Trophoblast cell (in vitro differentiated cells and primary cell): Measurements from ENCODE around the gene ZC3H15.

Experiments
- DNase-seq, 2 donors: peaks; one replicate each; pipeline ENCODE4 v3.0.0-alpha.2; 2016
- H2AFZ ChIP-seq: 2 replicates; pipeline ENCODE4 v1.6.1; 2013; ENCODE audit warnings: low read length, moderate library complexity, mild to moderate bottlenecking; ENCODE audit not compliant: insufficient read depth, poor library complexity
- H2AK5ac ChIP-seq: 2 replicates; pipeline ENCODE4 v1.6.1; 2013; ENCODE audit warnings: mild to moderate bottlenecking, low read length
- H2BK120ac ChIP-seq: 2 replicates; pipeline ENCODE4 v1.6.1; 2013; ENCODE audit warnings: low read length, mild to moderate bottlenecking, moderate library complexity; ENCODE audit not compliant: insufficient read depth, poor library complexity
- H2BK12ac ChIP-seq: 2 replicates; pipeline ENCODE4 v1.6.1; 2013; ENCODE audit warnings: mild to moderate bottlenecking, low read length, moderate library complexity
- H2BK5ac ChIP-seq: 2 replicates; pipeline ENCODE4 v1.6.1; 2013; ENCODE audit warnings: low read length, low read depth, moderate library complexity, mild to moderate bottlenecking; ENCODE audit not compliant: poor library complexity
- H3K14ac ChIP-seq: 2 replicates; pipeline ENCODE4 v1.6.1; 2013; ENCODE audit warnings: mild to moderate bottlenecking, low read length
- H3K18ac ChIP-seq: 2 replicates; pipeline ENCODE4 v1.6.1; 2013; ENCODE audit warnings: mild to moderate bottlenecking, low read length
- H3K23ac ChIP-seq: 2 replicates; pipeline ENCODE4 v1.6.1; 2013; ENCODE audit warnings: low read length
- H3K27ac ChIP-seq: 2 replicates; pipeline ENCODE4 v1.5.1; 2013; ENCODE audit warnings: low read depth, mild to moderate bottlenecking, inconsistent platforms, low read length, moderate library complexity
- H3K27me3 ChIP-seq: 2 replicates; pipeline ENCODE4 v1.6.1; 2013; ENCODE audit warnings: inconsistent platforms, mild to moderate bottlenecking, low read length, moderate library complexity; ENCODE audit not compliant: insufficient read depth
- H3K36me3 ChIP-seq, 2 experiments: 1 replicate in 1 of 2; 2 replicates in 1 of 2; pipeline ENCODE4 v1.6.1; 2013; ENCODE audit warnings: low read length in 2 of 2, mild to moderate bottlenecking in 2 of 2, moderate library complexity in 1 of 2; ENCODE audit not compliant: insufficient read depth in 2 of 2, control insufficient read depth in 1 of 2
- H3K4ac ChIP-seq: 2 replicates; pipeline ENCODE4 v1.6.1; 2013; ENCODE audit warnings: low read depth, mild to moderate bottlenecking, low read length, moderate library complexity
- H3K4me1 ChIP-seq, 2 experiments: 1 replicate in 1 of 2; 2 replicates in 1 of 2; pipeline ENCODE4 v1.6.1; 2013; ENCODE audit warnings: low read length in 2 of 2, mild to moderate bottlenecking in 2 of 2, moderate library complexity in 1 of 2; ENCODE audit not compliant: insufficient read depth in 2 of 2, control insufficient read depth in 1 of 2
- H3K4me2 ChIP-seq: 2 replicates; pipeline ENCODE4 v1.6.1; 2013; ENCODE audit warnings: inconsistent platforms, mild to moderate bottlenecking, low read length, moderate library complexity
- H3K4me3 ChIP-seq: 2 replicates; pipeline ENCODE4 v1.5.1; 2013; ENCODE audit warnings: mild to moderate bottlenecking, low read depth, low read length, inconsistent platforms
- H3K79me1 ChIP-seq: one replicate; pipeline ENCODE4 v1.6.1; 2013; ENCODE audit warnings: low read length
- H3K79me2 ChIP-seq: 2 replicates; pipeline ENCODE4 v1.6.1; 2013; ENCODE audit warnings: low read length, mild to moderate bottlenecking; ENCODE audit not compliant: control insufficient read depth, insufficient read depth, poor library complexity
- H3K9ac ChIP-seq: 2 replicates; pipeline ENCODE4 v1.6.1; 2013; ENCODE audit warnings: mild to moderate bottlenecking, low read length
- H3K9me3 ChIP-seq: 2 replicates; pipeline ENCODE4 v1.6.1; 2013; ENCODE audit warnings: low read depth, mild to moderate bottlenecking, control low read depth, inconsistent platforms, low read length; ENCODE audit not compliant: insufficient read depth
- H4K12ac ChIP-seq: 2 replicates; pipeline ENCODE4 v1.6.1; 2013; ENCODE audit warnings: low read depth, mild to moderate bottlenecking, low read length, moderate library complexity
- H4K8ac ChIP-seq: 2 replicates; pipeline ENCODE4 v1.6.1; 2013; ENCODE audit warnings: low read depth, mild to moderate bottlenecking, low read length, moderate library complexity
- H4K91ac ChIP-seq: one replicate; pipeline ENCODE4 v1.6.1; 2013; ENCODE audit warnings: low read depth, mild to moderate bottlenecking, low read length, moderate library complexity
- WGBS: extraction: QIAGEN DNeasy Blood & Tissue Kit; methylation state at CpG from one replicate; pipeline ENCODE4 v1.1.7; 2013; ENCODE audit warnings: missing lambda C conversion rate; ENCODE audit not compliant: insufficient read length, insufficient coverage; ENCODE audit errors: extremely low coverage; 5-methylcytosine and 5-hydroxymethylcytosine counted together

ZC3H15 gene

GRCh38 chr2:186442885-186443284, 43.2 kb upstream of the ZC3H15 start:
- Histone ChIP-seq H4K91ac (no peak overlapping the region), H2AFZ (no peak overlapping the region), H3K9ac (no peak overlapping the region), H3K23ac (no peak overlapping the region), H4K8ac (no peak overlapping the region), H3K4me2 (no peak overlapping the region), H4K12ac (no peak overlapping the region), H3K18ac (no peak overlapping the region), H3K4ac (no peak overlapping the region), H2BK120ac (no peak overlapping the region), H2BK12ac (no peak overlapping the region), H3K79me2 (no peaks in the 10 kb centered on the region), H3K4me3 (no peak overlapping the region), H2BK5ac (no peak overlapping the region), H3K9me3 (peaks cover under 1% of the 10 kb centered on the region), H3K14ac (no peak overlapping the region), H2AK5ac (no peak overlapping the region), H3K79me1 (no peaks in the 10 kb centered on the region), H3K27ac (no peak overlapping the region), H3K27me3 (no peaks in the 10 kb centered on the region), H3K4me1 (no peaks in the 10 kb centered on the region), H3K36me3 (no peaks in the 10 kb centered on the region)
- no CpG with 5 or more reads among the region's 3 CpGs for WGBS
- no peak for DNase-seq

- no peaks in the 10 kb centered on the region for H3K79me2 ChIP-seq
- no peak overlapping the region for H2BK120ac ChIP-seq
Observed at GRCh38 chr2:186443851-186444250, 42.2 kb upstream of the ZC3H15 start.

GRCh38 chr2:186445506-186445905, 40.6 kb upstream of the ZC3H15 start:
- Histone ChIP-seq H2AK5ac (no peak overlapping the region), H3K36me3 (no peaks in the 10 kb centered on the region), H3K4me3 (no peak overlapping the region), H4K91ac (no peak overlapping the region), H3K9ac (no peak overlapping the region), H2BK120ac (no peak overlapping the region), H4K8ac (no peak overlapping the region), H3K18ac (no peak overlapping the region), H3K27me3 (no peaks in the 10 kb centered on the region), H3K14ac (no peak overlapping the region), H2BK12ac (no peak overlapping the region), H2AFZ (no peak overlapping the region), H3K9me3 (no peaks in the 10 kb centered on the region), H3K27ac (no peak overlapping the region), H4K12ac (no peak overlapping the region), H3K79me2 (no peaks in the 10 kb centered on the region), H2BK5ac (no peak overlapping the region), H3K4ac (no peak overlapping the region), H3K23ac (no peak overlapping the region), H3K79me1 (no peaks in the 10 kb centered on the region), H3K4me1 (no peaks in the 10 kb centered on the region), H3K4me2 (no peak overlapping the region)
- 100% methylated on average over 1 of the region's 4 CpGs for WGBS
- DNase-seq: no peak

More at GRCh38 chr2:186443851-186444250, 42.2 kb upstream of the ZC3H15 start:
- H3K4ac ChIP-seq: no peak overlapping the region
- no peak overlapping the region for H3K9ac ChIP-seq
- H3K18ac ChIP-seq: no peak overlapping the region
- no peaks in the 10 kb centered on the region for H3K79me1 ChIP-seq
- H2AK5ac ChIP-seq: no peak overlapping the region
- no peaks in the 10 kb centered on the region for H3K36me3 ChIP-seq
- H3K14ac ChIP-seq: no peak overlapping the region
- H3K4me1 ChIP-seq: no peaks in the 10 kb centered on the region
- H3K27me3 ChIP-seq: no peaks in the 10 kb centered on the region
- H2BK5ac ChIP-seq: no peak overlapping the region
- no CpG with 5 or more reads among the region's 2 CpGs for WGBS
- H4K91ac ChIP-seq: no peak overlapping the region
- no peak overlapping the region for H3K27ac ChIP-seq
- no peak for DNase-seq
- no peak overlapping the region for H4K8ac ChIP-seq
- H3K23ac ChIP-seq: no peak overlapping the region
- no peak overlapping the region for H4K12ac ChIP-seq
- H3K4me2 ChIP-seq: no peak overlapping the region
- H3K9me3 ChIP-seq: no peaks in the 10 kb centered on the region
- no peak overlapping the region for H2BK12ac ChIP-seq
- no peak overlapping the region for H3K4me3 ChIP-seq
- no peak overlapping the region for H2AFZ ChIP-seq

GRCh38 chr2:186455613-186456012, 30.4 kb upstream of the ZC3H15 start:
- Histone ChIP-seq H2BK120ac (no peak overlapping the region), H4K91ac (no peak overlapping the region), H2AK5ac (no peak overlapping the region), H3K79me2 (no peaks in the 10 kb centered on the region), H2BK12ac (no peak overlapping the region), H3K23ac (no peak overlapping the region), H3K4ac (no peak overlapping the region), H3K79me1 (no peaks in the 10 kb centered on the region), H3K27me3 (no peaks in the 10 kb centered on the region), H4K12ac (no peak overlapping the region), H4K8ac (no peak overlapping the region), H3K4me2 (no peak overlapping the region), H3K4me3 (no peak overlapping the region), H3K4me1 (no peaks in the 10 kb centered on the region), H3K36me3 (no peaks in the 10 kb centered on the region), H3K18ac (no peak overlapping the region), H2AFZ (no peak overlapping the region), H2BK5ac (no peak overlapping the region), H3K9me3 (no peaks in the 10 kb centered on the region), H3K14ac (no peak overlapping the region), H3K9ac (no peak overlapping the region), H3K27ac (no peak overlapping the region)
- DNase-seq: no peak
